Prostate gland (tissue), 2 donors: ENCODE measurements around the gene SLC16A5.

Experiments used
- CTCF ChIP-seq, 4 experiments: fragments of 200-600 bp in 2 of 4; fragments of 450-650 bp in 2 of 4; sonication (generic) in 2 of 4; IDR thresholded peaks; 1 replicate in 3 of 4; 2 replicates in 1 of 4; pipeline ENCODE4 v1.5.1; 2016 to 2019; ENCODE audit warnings: antibody characterized with exemption in 4 of 4, mild to moderate bottlenecking in 2 of 4, moderate library complexity in 2 of 4
- POLR2A ChIP-seq: fragments of 450-650 bp; IDR thresholded peaks from one replicate; pipeline ENCODE4 v1.6.1; 2016; ENCODE audit warnings: antibody characterized with exemption, mild to moderate bottlenecking
- POLR2AphosphoS5 ChIP-seq: sonication (generic); formaldehyde crosslinking; IDR thresholded peaks from one replicate; pipeline ENCODE4 v1.6.1; 2017; ENCODE audit warnings: antibody characterized with exemption

- TF ChIP-seq POLR2AphosphoS5, result no peak
- no peak for TF ChIP-seq CTCF (IDR thresholded peaks at IDR 0.05)
- no peak for TF ChIP-seq POLR2A
Observed at GRCh38 chr17:75061055-75061438, 26.7 kb upstream of the SLC16A5 start.
